K562 (cell line): ENCODE data around the gene MRNIP. TPM values are rescaled to one million over a fixed set of nuclear protein-coding genes. Genes with fewer than 3 reads are reported as not detected.

Source experiments
- ATAC-seq: fragments of 200-7000 bp; cut with Tn5 transposase; 3 replicates; pipeline ENCODE4 v1.9.1; 2020; ENCODE audit warnings: moderate library complexity
- BruUV-seq: library from RNA; stranded (reverse); fragments of 400-500 nt; replicated peaks from 2 replicates; lab custom pipeline; 2021; lab: Mats Ljungman, UMichigan
- CTCF ChIA-PET: fragments of 300-600 bp; formaldehyde crosslinking; extraction: SDS; loops from one replicate; lab custom pipeline; 2021; ENCODE audit warnings: low intra/inter-chr PET ratio; lab: Yijun Ruan, JAX
- POLR2A ChIA-PET: fragments of 300-600, 350-650 bp; sonication (Branson Sonifier 250); formaldehyde crosslinking; extraction: SDS; loops from one replicate; lab custom pipeline; 2021; ENCODE audit warnings: antibody characterized with exemption, inconsistent platforms; lab: Yijun Ruan, JAX
- DNase-seq, 4 experiments: peaks; one replicate each; pipeline versions ENCODE4 v3.0.0 to v3.0.0-alpha.2; 2011 to 2018; ENCODE audit warnings: low spot score in 3 of 4, mixed read lengths in 3 of 4; ENCODE audit errors: extremely low read depth in 1 of 4
- FAIRE-seq: peaks from 2 replicates; lab custom pipeline; 2011; peaks lifted over from hg19 to GRCh38; lab: Jason Lieb, UNC
- H2AFZ ChIP-seq: 2 replicates; pipeline ENCODE4 v1.6.0; 2011; ENCODE audit warnings: low read depth, low read length, control low read depth, inconsistent platforms
- H3K27ac ChIP-seq: fragments of 200-600 bp; 3 replicates; pipeline ENCODE4 v1.8.0; 2011; ENCODE audit warnings: low read depth, mild to moderate bottlenecking, control low read depth, inconsistent platforms, low read length, moderate library complexity, mixed read lengths; ENCODE audit errors: extremely low read depth
- H3K27me3 ChIP-seq, 2 experiments: fragments of 300-600 bp in 1 of 2; 2 replicates in 1 of 2; 3 replicates in 1 of 2; pipeline versions ENCODE4 v1.6.0 to v1.8.0; 2011; ENCODE audit warnings: inconsistent platforms in 2 of 2, low read length in 2 of 2, mild to moderate bottlenecking in 1 of 2, mixed read lengths in 1 of 2, moderate library complexity in 1 of 2; ENCODE audit not compliant: control insufficient read depth in 2 of 2, insufficient read depth in 2 of 2
- H3K36me3 ChIP-seq: fragments of 300-600 bp; 3 replicates; pipeline ENCODE4 v1.8.0; 2011; ENCODE audit warnings: mild to moderate bottlenecking, low read length, inconsistent platforms; ENCODE audit not compliant: control insufficient read depth, insufficient read depth
- H3K4me1 ChIP-seq, 2 experiments: fragments of 200-600 bp in 1 of 2; replicated peaks in 1 of 2; 2 replicates in 1 of 2; 3 replicates in 1 of 2; pipeline versions ENCODE4 v1.5.1 to v1.8.0; 2011; ENCODE audit warnings: inconsistent platforms in 2 of 2, low read length in 2 of 2, mild to moderate bottlenecking in 1 of 2, mixed read lengths in 1 of 2, moderate library complexity in 1 of 2; ENCODE audit not compliant: control insufficient read depth in 2 of 2, insufficient read depth in 2 of 2
- H3K4me2 ChIP-seq: 2 replicates; pipeline ENCODE4 v1.6.1; 2011; ENCODE audit warnings: low read length, control low read depth, inconsistent platforms, mixed read lengths; ENCODE audit not compliant: insufficient read depth
- H3K4me3 ChIP-seq: fragments of 200-600 bp; sonication (generic), shearing (Covaris generic); 2 replicates; pipeline ENCODE4 v1.5.1; 2016; ENCODE audit warnings: control low read depth, inconsistent platforms
- H3K79me2 ChIP-seq: fragments of 200-600 bp; 3 replicates; pipeline ENCODE4 v1.8.0; 2011; ENCODE audit warnings: low read length, inconsistent platforms; ENCODE audit not compliant: control insufficient read depth, insufficient read depth
- H3K9ac ChIP-seq, 2 experiments: 2 replicates each; pipeline versions ENCODE4 v1.6.0 to v1.6.1; 2011; ENCODE audit warnings: low read depth in 2 of 2, low read length in 2 of 2, control low read depth in 1 of 2, inconsistent platforms in 1 of 2, mild to moderate bottlenecking in 1 of 2, mixed read lengths in 1 of 2; ENCODE audit not compliant: insufficient read depth in 1 of 2
- H3K9me1 ChIP-seq: one replicate; pipeline ENCODE4 v1.6.0; 2011; ENCODE audit warnings: inconsistent platforms, mild to moderate bottlenecking, low read length, moderate library complexity; ENCODE audit not compliant: control insufficient read depth, insufficient read depth
- H3K9me3 ChIP-seq: replicated peaks from 2 replicates; pipeline ENCODE4 v1.5.1; 2011; ENCODE audit warnings: low read depth, low read length, inconsistent platforms; ENCODE audit not compliant: control insufficient read depth, insufficient read depth
- H4K20me1 ChIP-seq: replicated peaks from 2 replicates; pipeline ENCODE4 v1.6.1; 2011; ENCODE audit warnings: low read length, inconsistent platforms, mixed read lengths; ENCODE audit not compliant: control insufficient read depth, insufficient read depth
- ATF1 ChIP-seq, 2 experiments: fragments of 450-650 bp in 1 of 2; IDR thresholded peaks; 2 replicates each; pipeline ENCODE4 v1.6.1; 2016; ENCODE audit warnings: missing compliant biosample characterization in 1 of 2, missing genetic modification characterization in 1 of 2
- CBX8 ChIP-seq: fragments of 200-600 bp; sonication (generic); IDR thresholded peaks from 2 replicates; pipeline ENCODE4 v1.6.1; 2012; ENCODE audit warnings: borderline replicate concordance, mixed run types, low read depth, mild to moderate bottlenecking, moderate library complexity, mixed read lengths, low read length, control low read depth, inconsistent platforms; ENCODE audit not compliant: poor library complexity, severe bottlenecking; ENCODE audit errors: extremely low read depth
- FUS ChIP-seq: fragments of 200-400 bp; formaldehyde crosslinking; optimal IDR thresholded peaks from 2 replicates; pipeline ENCODE3; 2017; ENCODE audit warnings: low read depth, low read length
- GTF2F1 ChIP-seq: IDR thresholded peaks from 2 replicates; pipeline ENCODE4 v1.6.1; 2011; ENCODE audit warnings: low read depth, low read length, improper control_type of control experiment
- MAZ ChIP-seq, 2 experiments: fragments of 450-650 bp in 1 of 2; sonication (generic) in 1 of 2; formaldehyde crosslinking; IDR thresholded peaks in 1 of 2; conservative IDR thresholded peaks in 1 of 2; 2 replicates each; pipeline versions ENCODE4 v1.4.0 to v1.5.0; 2020; ENCODE audit warnings: mild to moderate bottlenecking in 1 of 2, missing genetic modification reagents in 1 of 2
- RBM39 ChIP-seq: fragments of 200-400 bp; formaldehyde crosslinking; optimal IDR thresholded peaks from 2 replicates; pipeline ENCODE3; 2018; ENCODE audit warnings: low read depth, low read length
- RUNX1 ChIP-seq: sonication (generic); IDR thresholded peaks from 2 replicates; pipeline ENCODE4 v1.6.1; 2016; ENCODE audit warnings: antibody characterized with exemption, low read depth
- SUPT5H ChIP-seq: fragments of 450-650 bp; IDR thresholded peaks from 2 replicates; pipeline ENCODE4 v1.6.1; 2016
- U2AF2 ChIP-seq: fragments of 200-400 bp; formaldehyde crosslinking; optimal IDR thresholded peaks from 2 replicates; pipeline ENCODE3; 2017; ENCODE audit warnings: low read depth, mild to moderate bottlenecking, low read length
- ZNF785 ChIP-seq: fragments of 250-450 bp; sonication (Bioruptor Pico); IDR thresholded peaks from 2 replicates; pipeline ENCODE4 v1.4.0; 2020; ENCODE audit warnings: mild to moderate bottlenecking
- ZSCAN29 ChIP-seq: fragments of 450-650 bp; IDR thresholded peaks from 2 replicates; pipeline ENCODE4 v1.6.1; 2017
- WGBS: fragments of 100-300 bp; shearing (Covaris generic); methylation state at CpG from one replicate; pipeline ENCODE4 v1.1.6; 2016; ENCODE audit warnings: low coverage, mixed read lengths; ENCODE audit not compliant: insufficient coverage; ENCODE audit errors: missing lambda C conversion rate; 5-methylcytosine and 5-hydroxymethylcytosine counted together
- in situ Hi-C: fragments of 300-500 bp; cut with MboI; formaldehyde crosslinking; loops from 4 replicates; pipeline ENCODE4 v1.15.0; 2018; ENCODE audit warnings: inconsistent platforms, mixed read lengths
- intact Hi-C: fragments of 100-400 bp; cut with micrococcal nuclease; formaldehyde crosslinking; loops from 2 replicates; pipeline ENCODE4 v1.14.2; 2022
- polyA plus RNA-seq, 8 experiments: library from polyadenylated mRNA; depleted of rRNA in 4 of 8; stranded (reverse) in 5 of 8; unstranded in 3 of 8; fragments of >200 nt; fragmentation: Nextera tagmentation in 2 of 8; fragmentation: Illumina TruSeq in 1 of 8; extraction: Ambion mirVana in 2 of 8; extraction: Trizol in 1 of 8; gene quantifications; 2 replicates each; pipeline versions ENCODE4 v1.2.1 to v1.2.3, GENCODE V29; 2011 to 2014; ENCODE audit warnings: inconsistent platforms in 1 of 8, missing spikeins in 1 of 8
- total RNA-seq, 7 experiments: library from RNA; depleted of rRNA in 6 of 7; stranded (reverse); fragments of >200 nt in 6 of 7; fragmentation: Illumina TruSeq in 2 of 7; extraction: Trizol in 2 of 7; gene quantifications; 2 replicates each; pipeline versions ENCODE4 v1.2.1 to v1.2.3, GENCODE V29; 2011 to 2021; ENCODE audit warnings: low replicate concordance in 1 of 7
- TF ChIP-seq, protein P1 (sequence below): fragments of 450-650 bp; IDR thresholded peaks from 2 replicates; pipeline ENCODE4 v1.6.1; 2018; ENCODE audit not compliant: partially characterized antibody
- TF ChIP-seq, protein P2 (sequence below): fragments of 450-650 bp; IDR thresholded peaks from 2 replicates; pipeline ENCODE4 v1.6.1; 2017; ENCODE audit warnings: mild to moderate bottlenecking, moderate library complexity
- TF ChIP-seq, protein P3 (sequence below): conservative IDR thresholded peaks from 2 replicates; pipeline ENCODE4 v1.6.1; 2011; ENCODE audit warnings: low read depth, mild to moderate bottlenecking, low read length; ENCODE audit not compliant: control insufficient read depth
- TF ChIP-seq, protein P4 (sequence below): fragments of 450-650 bp; IDR thresholded peaks from 2 replicates; pipeline ENCODE4 v1.6.1; 2014; ENCODE audit warnings: low read depth, mild to moderate bottlenecking, moderate library complexity, borderline replicate concordance

Gene MRNIP
- total and polyA plus RNA-seq, 9 of the 15 experiments (the other 6 are each of a cell fraction or from before 2014, with no cell fraction given), result 3.6 to 39.0 (median 16.8) TPM

DNA sequence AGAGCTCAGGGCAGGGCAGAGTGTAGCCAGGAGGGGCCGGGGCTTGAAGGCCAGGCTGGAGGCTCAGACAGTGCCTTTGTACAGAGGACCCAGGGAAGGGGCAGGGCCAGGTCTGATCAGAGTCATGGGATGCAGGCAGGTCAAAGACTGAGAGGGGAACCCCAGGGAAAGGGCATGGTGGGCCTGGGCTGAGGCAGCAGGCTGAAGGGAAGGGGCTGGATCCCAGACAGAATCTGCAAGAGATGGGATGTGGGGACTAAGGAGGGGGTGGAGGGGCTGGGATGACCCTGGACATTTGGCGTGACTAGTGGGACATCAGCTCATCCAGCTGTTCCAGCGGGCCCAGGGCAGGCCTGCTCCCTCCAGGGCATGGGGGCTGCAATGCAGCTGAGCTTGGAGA is 15.5 kb upstream of the MRNIP start:
- in situ Hi-C loops (no loop called here), intact Hi-C loops (no loop called here)
- Histone ChIP-seq H3K9ac (no peak overlapping the region), H3K36me3 (peaks cover 80% of the 10 kb centered on the region; the same call in 2 of the 3 replicates), H3K27ac (no peak overlapping the region), H3K9me3 (no peaks in the 10 kb centered on the region), H3K79me2 (no peaks in the 10 kb centered on the region), H3K4me2 (no peak overlapping the region), H3K9me1 (no peaks in the 10 kb centered on the region), H2AFZ (no peak overlapping the region), H3K27me3 (no peaks in the 10 kb centered on the region), H4K20me1 (no peaks in the 10 kb centered on the region; the same call in 1 of the 2 replicates), H3K4me1 (peaks cover 0 to 17% of the 10 kb centered on the region in 2 experiments; a peak in 2 of 5 replicates), H3K4me3 (no peak overlapping the region)
- ChIA-PET CTCF (no interaction called here), POLR2A (interaction anchor here (0.8 to 0.9 kb wide), 2 partner anchors 9 to 10 kb away, joined by 3 to 5 read pairs; no protein-coding TSS in a partner anchor)
- FAIRE-seq (no peak), DNase-seq (no peak), ATAC-seq (no peak)
- 89% methylated on average over 2 of the region's 3 CpGs for WGBS
- no TSS peak for BruUV-seq
- TF ChIP-seq MAZ (CRISPR knock-in tag; conservative IDR thresholded peaks at IDR 0.05 in 1 of 2, IDR thresholded peaks at IDR 0.05 in 1 of 2) (no peak), SUPT5H (no peak), CBX8 (no peak), U2AF2 (no peak), RBM39 (no peak), ZNF785 (CRISPR knock-in tag) (no peak), FUS (no peak), RUNX1 (no peak), GTF2F1 (no peak), ZSCAN29 (no peak), ATF1 (CRISPR knock-in tag; IDR thresholded peaks at IDR 0.05) (no peak), ATF1 (tag; IDR thresholded peaks at IDR 0.05) (no peak)
- TF ChIP-seq, protein P1, sequence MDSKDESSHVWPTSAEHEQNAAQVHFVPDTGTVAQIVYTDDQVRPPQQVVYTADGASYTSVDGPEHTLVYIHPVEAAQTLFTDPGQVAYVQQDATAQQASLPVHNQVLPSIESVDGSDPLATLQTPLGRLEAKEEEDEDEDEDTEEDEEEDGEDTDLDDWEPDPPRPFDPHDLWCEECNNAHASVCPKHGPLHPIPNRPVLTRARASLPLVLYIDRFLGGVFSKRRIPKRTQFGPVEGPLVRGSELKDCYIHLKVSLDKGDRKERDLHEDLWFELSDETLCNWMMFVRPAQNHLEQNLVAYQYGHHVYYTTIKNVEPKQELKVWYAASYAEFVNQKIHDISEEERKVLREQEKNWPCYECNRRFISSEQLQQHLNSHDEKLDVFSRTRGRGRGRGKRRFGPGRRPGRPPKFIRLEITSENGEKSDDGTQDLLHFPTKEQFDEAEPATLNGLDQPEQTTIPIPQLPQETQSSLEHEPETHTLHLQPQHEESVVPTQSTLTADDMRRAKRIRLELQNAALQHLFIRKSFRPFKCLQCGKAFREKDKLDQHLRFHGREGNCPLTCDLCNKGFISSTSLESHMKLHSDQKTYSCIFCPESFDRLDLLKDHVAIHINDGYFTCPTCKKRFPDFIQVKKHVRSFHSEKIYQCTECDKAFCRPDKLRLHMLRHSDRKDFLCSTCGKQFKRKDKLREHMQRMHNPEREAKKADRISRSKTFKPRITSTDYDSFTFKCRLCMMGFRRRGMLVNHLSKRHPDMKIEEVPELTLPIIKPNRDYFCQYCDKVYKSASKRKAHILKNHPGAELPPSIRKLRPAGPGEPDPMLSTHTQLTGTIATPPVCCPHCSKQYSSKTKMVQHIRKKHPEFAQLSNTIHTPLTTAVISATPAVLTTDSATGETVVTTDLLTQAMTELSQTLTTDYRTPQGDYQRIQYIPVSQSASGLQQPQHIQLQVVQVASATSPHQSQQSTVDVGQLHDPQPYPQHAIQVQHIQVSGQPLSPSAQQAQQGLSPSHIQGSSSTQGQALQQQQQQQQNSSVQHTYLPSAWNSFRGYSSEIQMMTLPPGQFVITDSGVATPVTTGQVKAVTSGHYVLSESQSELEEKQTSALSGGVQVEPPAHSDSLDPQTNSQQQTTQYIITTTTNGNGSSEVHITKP, result no peak
- TF ChIP-seq, protein P2, sequence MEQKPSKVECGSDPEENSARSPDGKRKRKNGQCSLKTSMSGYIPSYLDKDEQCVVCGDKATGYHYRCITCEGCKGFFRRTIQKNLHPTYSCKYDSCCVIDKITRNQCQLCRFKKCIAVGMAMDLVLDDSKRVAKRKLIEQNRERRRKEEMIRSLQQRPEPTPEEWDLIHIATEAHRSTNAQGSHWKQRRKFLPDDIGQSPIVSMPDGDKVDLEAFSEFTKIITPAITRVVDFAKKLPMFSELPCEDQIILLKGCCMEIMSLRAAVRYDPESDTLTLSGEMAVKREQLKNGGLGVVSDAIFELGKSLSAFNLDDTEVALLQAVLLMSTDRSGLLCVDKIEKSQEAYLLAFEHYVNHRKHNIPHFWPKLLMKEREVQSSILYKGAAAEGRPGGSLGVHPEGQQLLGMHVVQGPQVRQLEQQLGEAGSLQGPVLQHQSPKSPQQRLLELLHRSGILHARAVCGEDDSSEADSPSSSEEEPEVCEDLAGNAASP, result no peak
- TF ChIP-seq, protein P3, sequence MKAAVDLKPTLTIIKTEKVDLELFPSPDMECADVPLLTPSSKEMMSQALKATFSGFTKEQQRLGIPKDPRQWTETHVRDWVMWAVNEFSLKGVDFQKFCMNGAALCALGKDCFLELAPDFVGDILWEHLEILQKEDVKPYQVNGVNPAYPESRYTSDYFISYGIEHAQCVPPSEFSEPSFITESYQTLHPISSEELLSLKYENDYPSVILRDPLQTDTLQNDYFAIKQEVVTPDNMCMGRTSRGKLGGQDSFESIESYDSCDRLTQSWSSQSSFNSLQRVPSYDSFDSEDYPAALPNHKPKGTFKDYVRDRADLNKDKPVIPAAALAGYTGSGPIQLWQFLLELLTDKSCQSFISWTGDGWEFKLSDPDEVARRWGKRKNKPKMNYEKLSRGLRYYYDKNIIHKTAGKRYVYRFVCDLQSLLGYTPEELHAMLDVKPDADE, result no peak
- TF ChIP-seq, protein P4, sequence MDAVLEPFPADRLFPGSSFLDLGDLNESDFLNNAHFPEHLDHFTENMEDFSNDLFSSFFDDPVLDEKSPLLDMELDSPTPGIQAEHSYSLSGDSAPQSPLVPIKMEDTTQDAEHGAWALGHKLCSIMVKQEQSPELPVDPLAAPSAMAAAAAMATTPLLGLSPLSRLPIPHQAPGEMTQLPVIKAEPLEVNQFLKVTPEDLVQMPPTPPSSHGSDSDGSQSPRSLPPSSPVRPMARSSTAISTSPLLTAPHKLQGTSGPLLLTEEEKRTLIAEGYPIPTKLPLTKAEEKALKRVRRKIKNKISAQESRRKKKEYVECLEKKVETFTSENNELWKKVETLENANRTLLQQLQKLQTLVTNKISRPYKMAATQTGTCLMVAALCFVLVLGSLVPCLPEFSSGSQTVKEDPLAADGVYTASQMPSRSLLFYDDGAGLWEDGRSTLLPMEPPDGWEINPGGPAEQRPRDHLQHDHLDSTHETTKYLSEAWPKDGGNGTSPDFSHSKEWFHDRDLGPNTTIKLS, result no peak
